ENCODE measurements around the gene SPINT3.

SPINT3 gene

GRCh38 chr20:45515147-45515913 lies at the start of gene SPINT3:
Gene SPINT3 (minus strand): TSS chr20:45515622. CDS start chr20:45515608, 14 bp downstream.
- no peak for DNase-seq

- no peak for DNase-seq
These were observed 49.4 kb upstream of the SPINT3 start for GRCh38 chr20:45564760-45565276.

- DNase-seq = no peak
These were observed 39.8 kb upstream of the SPINT3 start for GRCh38 chr20:45555198-45555597.

- DNase-seq = no peak
These were observed 37.0 kb upstream of the SPINT3 start for GRCh38 chr20:45552456-45552855.

GRCh38 chr20:45550765-45551164 lies 35.3 kb upstream of the SPINT3 start:
- DNase-seq = no peak

GRCh38 chr20:45548410-45548809 lies 33.0 kb upstream of the SPINT3 start:
- no peak for DNase-seq

- no peak for DNase-seq
These were observed 31.9 kb upstream of the SPINT3 start, which contains the start of gene EPPIN for GRCh38 chr20:45547206-45547770. Gene EPPIN (minus strand): TSS chr20:45547401. CDS start chr20:45547357, 44 bp downstream.

- no peak for DNase-seq
These were observed 30.5 kb upstream of the SPINT3 start for GRCh38 chr20:45545754-45546453.

- DNase-seq = no peak
These were observed 29.9 kb upstream of the SPINT3 start for GRCh38 chr20:45545351-45545750.

GRCh38 chr20:45539382-45539781 lies 24.0 kb upstream of the SPINT3 start, which contains the start of gene WFDC6:
Gene WFDC6 (minus strand): TSS chr20:45539482. CDS start chr20:45539407, 75 bp downstream.
- DNase-seq = no peak

GRCh38 chr20:45538209-45538799 lies 22.9 kb upstream of the SPINT3 start:
- DNase-seq = no peak

- DNase-seq = no peak
These were observed 11.9 kb upstream of the SPINT3 start for GRCh38 chr20:45527294-45527693.

- no peak for DNase-seq
These were observed 8.4 kb upstream of the SPINT3 start for GRCh38 chr20:45523821-45524220.

- DNase-seq = no peak
These were observed 2.9 kb upstream of the SPINT3 start for GRCh38 chr20:45518282-45518681.

GRCh38 chr20:45510242-45510862 lies 5.1 kb downstream of the SPINT3 start:
- no peak for DNase-seq

- no peak for DNase-seq
These were observed 6.3 kb downstream of the SPINT3 start for GRCh38 chr20:45509091-45509490.

GRCh38 chr20:45508068-45508886 lies 7.1 kb downstream of the SPINT3 start:
- DNase-seq = no peak

- no peak for DNase-seq
These were observed 8.2 kb downstream of the SPINT3 start for GRCh38 chr20:45507011-45507820.

GRCh38 chr20:45506398-45506797 lies 9.0 kb downstream of the SPINT3 start:
- no peak for DNase-seq

GRCh38 chr20:45503403-45503802 lies 12.0 kb downstream of the SPINT3 start:
- no peak for DNase-seq

- no peak for DNase-seq
These were observed 12.9 kb downstream of the SPINT3 start for GRCh38 chr20:45502561-45502960.

Data from CD4-positive, alpha-beta T cell treated with Interleukin-4 for 1 hour (primary cell).